Type B pancreatic cell (in vitro differentiated cells): ENCODE measurements around the gene SPTB. TPM values are rescaled to one million over a fixed set of nuclear protein-coding genes. Genes with fewer than 3 reads are reported as not detected.
A peak's percentile ranks its signal among the peaks of the same experiment; 100 is the strongest.

Experiments
- DNase-seq: peaks from one replicate; pipeline ENCODE4 v3.0.0; 2021; ENCODE audit warnings: mixed read lengths; ENCODE audit not compliant: unreplicated experiment; ENCODE audit errors: extremely low spot score
- H3K27ac Mint-ChIP-seq: 2 replicates; pipeline ENCODE4 v1.8.0; 2021; ENCODE audit warnings: mild to moderate bottlenecking, mixed read lengths
- H3K27me3 Mint-ChIP-seq: 2 replicates; pipeline ENCODE4 v1.8.0; 2021; ENCODE audit warnings: mixed read lengths
- H3K36me3 Mint-ChIP-seq: 2 replicates; pipeline ENCODE4 v1.8.0; 2021; ENCODE audit warnings: mixed read lengths
- H3K4me1 Mint-ChIP-seq: one replicate; pipeline ENCODE4 v1.8.0; 2021; ENCODE audit warnings: mixed read lengths; ENCODE audit not compliant: unreplicated experiment
- H3K4me3 Mint-ChIP-seq: 2 replicates; pipeline ENCODE4 v1.8.0; 2021; ENCODE audit warnings: mild to moderate bottlenecking, mixed read lengths
- H3K9me3 Mint-ChIP-seq: 2 replicates; pipeline ENCODE4 v1.8.0; 2021; ENCODE audit warnings: mixed read lengths
- total RNA-seq: library from RNA; stranded (reverse); gene quantifications from 2 replicates; pipeline ENCODE4 v1.2.1, GENCODE V29; 2021; ENCODE audit warnings: low replicate concordance
- TF ChIP-seq, protein P1 (sequence below): fragments of 200-600 bp; sonication (generic); conservative IDR thresholded peaks from 2 replicates; pipeline ENCODE4 v1.5.0; 2021; ENCODE audit warnings: antibody characterized with exemption, mild to moderate bottlenecking

The SPTB gene
- total RNA-seq, 1 donor from 2014 or later = 3.8 TPM

DNA sequence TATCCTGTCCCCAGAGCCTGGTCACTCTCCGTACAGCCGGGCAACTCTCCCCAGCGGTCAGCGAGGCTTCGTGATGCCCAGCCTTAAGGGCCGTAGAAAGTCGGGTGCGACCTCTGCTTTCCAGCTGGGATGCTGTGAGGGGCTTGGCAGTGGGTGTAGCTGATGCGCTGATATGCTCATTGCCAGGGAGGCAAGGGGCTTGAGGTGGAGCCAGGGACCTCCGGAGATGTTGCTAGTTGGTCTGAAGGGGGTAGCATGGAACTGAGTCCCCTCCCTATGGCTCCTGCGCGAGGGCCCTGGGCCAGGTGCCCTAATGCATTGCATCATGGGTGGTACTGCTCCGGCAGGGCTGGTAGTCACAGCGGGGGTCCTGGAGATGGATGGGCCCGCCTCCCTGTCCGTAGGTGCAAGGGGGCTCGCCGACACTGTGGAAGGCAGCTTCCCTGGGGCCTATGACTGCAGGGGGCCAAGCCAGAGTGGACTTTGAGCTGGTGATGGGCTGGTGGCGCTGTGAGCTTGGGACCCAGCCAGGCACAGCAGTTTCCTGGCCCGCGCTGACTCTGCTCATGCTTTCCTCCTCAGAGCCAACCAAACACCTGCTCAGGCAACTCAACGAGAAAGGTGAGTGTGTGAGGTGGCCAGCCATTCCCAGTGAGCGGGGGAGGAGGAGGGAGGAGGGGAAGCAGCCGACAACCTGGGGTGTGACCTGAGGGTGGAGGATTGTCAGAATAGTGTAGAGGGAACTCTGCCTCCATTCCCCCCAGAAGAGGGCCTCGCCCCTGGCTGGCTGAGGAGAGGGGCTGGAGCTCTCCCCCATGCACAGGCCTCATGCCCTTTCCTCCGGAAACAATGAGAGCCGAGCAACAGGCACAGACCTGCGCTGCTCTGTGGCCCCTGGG lies 143.2 kb downstream of the SPTB start:
- peaks cover 18% of the 10 kb centered on the region for H3K4me1 Mint-ChIP-seq
- no peak overlapping the region for H3K4me3 Mint-ChIP-seq

DNA sequence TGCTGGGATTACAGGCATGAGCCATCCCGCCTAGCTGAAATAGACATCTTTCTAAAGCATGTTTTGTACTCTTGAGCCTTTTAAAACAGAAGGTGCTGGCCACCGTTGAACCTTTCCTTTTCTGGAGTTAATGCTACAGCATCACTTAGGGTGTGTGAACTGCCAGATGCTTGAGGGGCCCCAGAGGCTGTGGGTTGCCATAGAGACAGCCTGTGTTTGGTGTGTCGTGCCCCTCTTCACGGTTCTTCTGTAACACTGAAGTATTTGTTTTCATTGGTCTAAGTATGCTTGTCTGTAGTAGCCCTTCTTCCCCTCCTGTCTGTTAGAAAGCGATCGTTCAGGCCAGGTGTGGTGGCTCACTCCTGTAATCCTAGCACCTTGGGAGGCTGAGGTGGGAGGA lies 144.7 kb downstream of the SPTB start:
- Mint-ChIP-seq H3K27ac (peak overlapping the region; percentile 65), H3K36me3 (peaks cover 25% of the 10 kb centered on the region), H3K4me3 (no peak overlapping the region), H3K27me3 (no peaks in the 10 kb centered on the region), H3K4me1 (peaks cover 18% of the 10 kb centered on the region), H3K9me3 (no peaks in the 10 kb centered on the region)
- DNase-seq = no peak
- TF ChIP-seq, protein P1, sequence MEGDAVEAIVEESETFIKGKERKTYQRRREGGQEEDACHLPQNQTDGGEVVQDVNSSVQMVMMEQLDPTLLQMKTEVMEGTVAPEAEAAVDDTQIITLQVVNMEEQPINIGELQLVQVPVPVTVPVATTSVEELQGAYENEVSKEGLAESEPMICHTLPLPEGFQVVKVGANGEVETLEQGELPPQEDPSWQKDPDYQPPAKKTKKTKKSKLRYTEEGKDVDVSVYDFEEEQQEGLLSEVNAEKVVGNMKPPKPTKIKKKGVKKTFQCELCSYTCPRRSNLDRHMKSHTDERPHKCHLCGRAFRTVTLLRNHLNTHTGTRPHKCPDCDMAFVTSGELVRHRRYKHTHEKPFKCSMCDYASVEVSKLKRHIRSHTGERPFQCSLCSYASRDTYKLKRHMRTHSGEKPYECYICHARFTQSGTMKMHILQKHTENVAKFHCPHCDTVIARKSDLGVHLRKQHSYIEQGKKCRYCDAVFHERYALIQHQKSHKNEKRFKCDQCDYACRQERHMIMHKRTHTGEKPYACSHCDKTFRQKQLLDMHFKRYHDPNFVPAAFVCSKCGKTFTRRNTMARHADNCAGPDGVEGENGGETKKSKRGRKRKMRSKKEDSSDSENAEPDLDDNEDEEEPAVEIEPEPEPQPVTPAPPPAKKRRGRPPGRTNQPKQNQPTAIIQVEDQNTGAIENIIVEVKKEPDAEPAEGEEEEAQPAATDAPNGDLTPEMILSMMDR = no peak

More for the DNA sequence above, 143.2 kb downstream of the SPTB start:
- H3K9me3 Mint-ChIP-seq = no peaks in the 10 kb centered on the region
- TF ChIP-seq, protein P1 = no peak
- H3K36me3 Mint-ChIP-seq = peaks cover 26% of the 10 kb centered on the region
- DNase-seq = no peak
- no peak overlapping the region for H3K27ac Mint-ChIP-seq
- no peaks in the 10 kb centered on the region for H3K27me3 Mint-ChIP-seq

DNA sequence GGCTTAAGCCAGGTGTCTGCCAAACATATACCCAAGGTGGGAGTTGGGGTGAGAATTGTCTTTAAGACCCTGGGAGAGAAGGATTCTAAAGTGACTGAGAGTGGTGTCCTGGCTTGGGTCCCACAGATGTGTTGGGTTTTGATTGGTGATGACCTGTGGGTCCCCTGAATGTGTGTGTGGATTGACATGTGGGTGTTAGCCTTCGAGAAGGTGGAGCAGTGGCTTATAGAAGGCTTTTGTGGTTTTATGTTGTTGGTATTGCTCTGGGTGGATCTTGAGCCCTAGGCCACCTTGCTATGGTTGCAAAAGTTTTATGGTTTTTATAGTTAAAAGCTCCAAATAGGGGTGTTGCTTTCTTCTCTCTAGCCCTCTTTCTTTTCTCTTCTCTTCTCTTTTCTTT lies 145.8 kb downstream of the SPTB start:
- TF ChIP-seq, protein P1 = no peak
- Mint-ChIP-seq H3K4me1 (peaks cover 18% of the 10 kb centered on the region), H3K9me3 (no peaks in the 10 kb centered on the region), H3K36me3 (peaks cover 25% of the 10 kb centered on the region), H3K27me3 (no peaks in the 10 kb centered on the region), H3K4me3 (no peak overlapping the region), H3K27ac (peak overlapping the region; percentile 28)
- no peak for DNase-seq

DNA sequence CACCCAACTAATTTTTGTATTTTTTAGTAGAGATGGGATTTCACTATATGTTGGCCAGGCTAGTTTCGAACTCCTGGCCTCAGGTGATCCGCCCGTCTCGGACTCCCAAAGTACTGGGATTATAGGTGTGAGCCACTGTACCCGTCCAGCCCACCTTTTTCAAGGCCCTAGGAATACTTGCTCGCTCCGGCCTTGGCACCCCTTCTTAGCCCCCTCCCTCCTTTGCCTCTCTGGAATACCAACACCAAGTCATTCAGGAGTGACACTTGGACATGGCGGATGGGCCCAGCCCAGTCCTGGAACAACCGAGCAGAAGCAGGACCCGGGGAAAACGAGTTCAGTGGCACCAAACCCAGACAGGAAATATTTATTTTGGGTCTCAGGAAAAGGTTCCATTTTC lies 146.4 kb downstream of the SPTB start:
- Mint-ChIP-seq H3K27ac (no peak overlapping the region), H3K4me1 (peaks cover 18% of the 10 kb centered on the region)

DNA sequence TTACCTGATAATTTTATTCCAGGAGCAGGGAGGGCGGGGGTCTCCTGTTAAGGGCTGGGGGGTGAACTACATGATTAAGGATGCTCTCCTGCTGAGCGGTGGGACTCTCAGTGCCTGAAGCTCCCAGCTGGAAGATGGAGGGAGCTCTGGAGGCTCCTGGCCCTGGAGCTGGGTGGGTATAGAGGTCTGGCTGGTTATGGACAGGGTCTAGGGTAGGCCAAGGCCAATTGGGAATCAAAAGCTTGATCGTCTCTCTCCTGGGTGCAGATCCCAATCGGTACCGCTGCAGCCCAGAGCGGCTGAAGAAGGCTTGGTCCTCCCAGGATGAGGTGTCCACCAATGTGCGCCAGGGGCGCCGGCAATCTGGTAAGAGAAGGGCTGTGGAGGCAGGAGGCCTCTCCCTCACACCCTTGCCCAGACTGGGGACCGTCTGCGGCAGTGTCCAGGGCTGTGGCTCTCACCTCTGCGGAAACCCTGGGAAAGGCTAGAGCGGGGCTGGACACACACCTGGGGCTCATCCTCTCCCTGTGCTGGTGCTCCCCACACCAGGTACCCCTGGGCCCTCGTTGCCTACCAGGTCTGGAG lies 147.1 kb downstream of the SPTB start:
- Mint-ChIP-seq H3K27me3 (no peaks in the 10 kb centered on the region), H3K4me3 (no peak overlapping the region), H3K4me1 (peaks cover 18% of the 10 kb centered on the region), H3K27ac (no peak overlapping the region), H3K36me3 (peaks cover 25% of the 10 kb centered on the region), H3K9me3 (no peaks in the 10 kb centered on the region)
- no peak for DNase-seq
- TF ChIP-seq, protein P1 = no peak

More for the DNA sequence above, 146.4 kb downstream of the SPTB start:
- Mint-ChIP-seq H3K27me3 (no peaks in the 10 kb centered on the region), H3K36me3 (peaks cover 25% of the 10 kb centered on the region), H3K4me3 (no peak overlapping the region), H3K9me3 (no peaks in the 10 kb centered on the region)
- TF ChIP-seq, protein P1 = no peak
- DNase-seq = no peak
